ENCODE measurements around the gene AGO3.

AGO3 gene

DNA sequence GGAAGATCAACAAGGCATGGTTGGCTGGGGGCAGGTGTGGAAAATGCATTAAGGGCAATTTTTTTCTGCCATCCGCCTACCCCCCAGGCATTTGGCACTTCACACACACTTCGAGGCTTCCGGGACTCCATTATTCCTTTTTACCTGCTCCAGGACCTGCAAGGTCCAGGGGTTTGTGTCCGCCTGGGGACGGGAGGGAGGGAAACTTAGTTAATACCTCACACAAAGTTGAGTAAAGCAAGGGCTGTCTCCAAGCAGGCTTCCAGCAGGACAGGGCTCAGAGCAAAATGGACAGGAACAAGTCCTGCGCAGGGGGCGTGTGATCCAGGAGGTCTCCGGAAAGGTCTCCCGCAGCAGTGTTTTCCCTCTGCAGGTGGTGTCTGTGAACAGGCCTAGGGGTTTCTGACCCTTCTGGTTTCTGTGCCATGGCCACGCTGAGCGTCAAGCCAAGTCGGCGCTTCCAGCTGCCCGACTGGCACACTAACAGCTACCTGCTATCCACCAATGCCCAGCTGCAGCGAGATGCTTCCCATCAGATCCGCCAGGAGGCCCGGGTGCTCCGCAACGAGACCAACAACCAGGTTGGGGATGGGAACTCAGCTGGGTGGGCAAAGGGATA is 153.7 kb downstream of the AGO3 start:
- no peak for DNase-seq

- DNase-seq: no peak
Measured at GRCh38 chr1:36085126-36085525, 154.2 kb downstream of the AGO3 start.

DNA sequence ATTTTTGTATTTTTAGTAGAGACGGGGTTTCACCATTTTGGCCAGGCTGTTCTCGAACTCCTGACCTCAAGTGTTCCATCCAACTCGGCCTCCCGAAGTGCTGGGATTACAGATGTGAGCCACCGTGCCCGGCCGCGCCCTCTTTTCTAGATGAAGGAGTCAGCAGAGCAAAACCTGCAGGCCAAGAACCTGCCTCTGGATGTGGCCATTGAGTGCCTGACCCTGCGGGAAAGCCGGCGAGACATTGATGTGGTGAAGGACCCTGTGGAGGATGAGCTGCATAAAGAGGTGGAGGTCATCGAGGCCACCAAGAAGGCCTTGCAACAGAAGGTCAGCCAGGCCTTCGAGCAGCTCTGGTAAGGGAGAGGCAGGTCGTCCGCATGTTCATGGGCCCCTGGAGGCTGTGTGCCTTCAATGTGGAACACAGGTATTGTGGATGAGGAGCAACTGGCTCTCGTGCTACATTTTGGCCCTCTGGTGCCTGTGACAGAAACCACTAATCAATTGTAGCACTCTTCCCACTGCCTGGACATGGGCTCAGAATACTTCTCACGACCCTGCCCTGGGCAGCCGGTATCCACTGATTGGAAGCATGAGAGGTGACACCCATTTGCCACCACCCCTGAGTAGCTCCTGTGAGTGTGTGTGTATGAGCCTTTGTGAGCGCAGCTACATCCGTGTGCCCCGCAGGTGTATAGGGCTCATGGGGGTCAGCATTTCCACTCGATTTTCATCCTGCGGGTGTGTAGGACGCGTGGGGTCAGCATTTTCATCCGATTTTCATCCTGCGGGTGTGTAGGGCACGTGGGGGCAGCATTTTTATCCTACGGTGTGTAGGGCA is 155.0 kb downstream of the AGO3 start:
- no peak for DNase-seq

DNA sequence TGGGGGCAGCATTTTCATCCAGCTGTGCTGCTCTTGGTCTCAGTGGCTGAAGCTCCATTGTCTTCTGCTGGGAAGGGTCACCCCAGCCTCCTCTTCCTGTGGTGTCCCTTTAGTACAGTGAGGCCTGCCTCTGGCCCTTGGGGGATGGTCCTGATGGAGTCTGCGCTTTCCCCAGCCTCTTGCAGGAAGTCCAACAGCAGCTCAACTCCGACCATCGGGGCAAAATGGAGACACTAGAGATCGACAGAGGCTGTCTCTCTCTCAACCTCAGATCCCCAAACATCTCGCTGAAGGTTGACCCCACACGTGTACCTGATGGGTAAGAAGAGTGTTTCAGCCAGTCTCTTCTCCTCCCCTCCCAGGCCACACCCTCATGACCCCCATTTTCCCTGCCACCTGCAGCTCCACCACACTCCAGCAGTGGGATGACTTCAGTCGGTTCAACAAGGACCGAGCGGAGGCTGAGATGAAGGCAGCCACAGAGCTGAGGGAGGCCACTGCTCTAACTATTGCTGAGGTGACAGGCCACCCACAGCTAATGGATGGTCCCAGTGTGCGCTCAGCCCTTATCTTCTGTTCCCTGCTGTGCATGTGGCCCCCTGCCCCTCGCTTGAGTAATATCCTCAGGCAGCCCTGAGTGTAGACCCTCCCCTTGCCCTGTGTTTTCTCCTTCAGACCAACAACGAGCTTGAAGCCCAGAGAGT is 155.8 kb downstream of the AGO3 start:
- no peak for DNase-seq

- no peak for DNase-seq
Measured at GRCh38 chr1:36087233-36088123, 156.6 kb downstream of the AGO3 start.

DNA sequence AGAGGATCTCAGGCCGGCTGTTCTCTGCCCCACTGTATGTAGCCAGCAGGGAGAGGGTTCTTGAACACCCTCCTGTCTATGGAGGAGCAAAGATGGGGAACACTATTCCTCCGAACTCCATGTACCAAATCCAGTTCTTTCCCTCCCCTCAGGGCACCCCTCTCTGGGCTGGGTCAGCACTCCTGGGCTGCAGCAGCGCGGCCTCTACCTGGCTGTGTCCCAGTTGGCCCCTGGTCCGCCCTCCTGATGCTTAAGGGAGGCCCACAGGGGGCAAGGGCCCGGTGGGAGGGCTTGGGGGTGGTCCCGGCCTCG is 157.3 kb downstream of the AGO3 start:
- DNase-seq: no peak

DNA sequence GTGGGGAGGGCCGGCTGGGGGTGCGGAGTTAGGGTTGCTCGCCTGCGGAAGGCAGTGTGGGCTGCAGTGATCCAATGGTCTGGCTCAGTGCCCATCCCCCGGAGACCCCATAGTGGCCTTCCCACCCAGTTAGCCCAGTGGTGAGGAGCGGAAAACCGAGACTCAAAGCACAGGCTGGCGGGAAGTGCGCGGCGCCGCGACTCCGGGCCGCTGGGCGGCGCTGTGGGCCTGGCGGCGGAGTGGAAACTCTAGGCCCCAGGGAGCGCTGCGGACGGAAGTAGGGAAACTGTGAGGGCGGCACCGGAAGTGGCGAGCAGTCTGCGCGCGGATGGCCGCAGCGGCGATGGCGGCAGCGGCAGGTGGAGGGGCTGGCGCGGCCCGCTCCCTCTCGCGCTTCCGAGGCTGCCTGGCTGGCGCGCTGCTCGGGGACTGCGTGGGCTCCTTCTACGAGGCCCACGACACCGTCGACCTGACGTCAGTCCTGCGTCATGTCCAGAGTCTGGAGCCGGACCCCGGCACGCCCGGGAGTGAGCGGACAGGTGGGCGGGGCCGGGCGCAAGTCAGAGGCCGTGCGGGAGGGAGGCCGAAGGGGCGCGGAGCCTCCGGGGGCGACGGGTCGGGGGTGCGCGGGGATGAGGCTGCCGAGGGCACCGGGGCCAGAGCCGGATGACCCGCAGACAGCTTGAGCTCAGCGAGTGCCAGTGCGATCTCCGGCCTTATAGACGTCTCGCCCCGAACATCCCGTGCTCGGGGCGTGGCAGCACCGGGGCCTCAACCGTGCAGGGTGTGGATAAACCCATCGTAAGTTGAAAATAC is 157.9 kb downstream of the AGO3 start, which contains the start of gene ADPRS:
Gene ADPRS, plus strand, starts transcription at position 316 of the 816 bp plus-strand sequence. Its CDS starts 13 bp downstream, at position 329.
- peak; percentile 91 for DNase-seq

- DNase-seq: peak; percentile 23
Measured at GRCh38 chr1:36089393-36090121, 158.7 kb downstream of the AGO3 start.

- DNase-seq: no peak
Measured at GRCh38 chr1:36091141-36091540, 160.2 kb downstream of the AGO3 start.

GRCh38 chr1:36091698-36092097 is 160.8 kb downstream of the AGO3 start:
- no peak for DNase-seq

DNA sequence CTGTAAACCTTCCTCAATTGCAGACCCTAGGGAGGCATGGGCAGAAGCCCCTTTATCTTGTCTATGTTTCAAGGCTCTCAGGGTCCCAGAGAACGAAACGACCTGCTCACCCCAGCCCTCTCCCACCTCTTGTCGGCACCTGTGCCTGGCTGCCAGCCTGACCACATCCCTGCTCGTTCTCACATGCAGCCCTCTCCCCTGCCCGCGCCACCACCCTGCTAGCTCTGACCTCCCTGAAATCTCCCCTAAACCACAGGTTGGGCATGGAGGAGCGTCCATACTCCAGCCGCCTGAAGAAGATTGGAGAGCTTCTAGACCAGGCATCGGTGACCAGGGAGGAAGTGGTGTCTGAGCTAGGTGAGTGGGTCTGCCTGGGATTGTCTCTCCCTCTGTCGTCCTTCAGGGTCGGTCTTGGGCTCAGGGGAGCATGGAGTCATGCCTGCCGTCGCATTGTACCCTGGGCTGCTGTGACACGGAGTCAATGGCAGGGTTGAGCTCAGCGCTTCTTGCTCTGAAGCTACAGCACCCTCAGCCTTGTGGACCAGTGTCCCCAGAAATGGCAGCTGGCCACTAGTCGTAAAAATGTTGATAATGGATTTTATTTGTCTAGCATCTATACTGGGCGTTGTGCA is 161.4 kb downstream of the AGO3 start:
- no peak for DNase-seq

- no peak for DNase-seq
Measured at GRCh38 chr1:36092798-36093185, 161.9 kb downstream of the AGO3 start.

- no peak for DNase-seq
Measured at GRCh38 chr1:36093226-36093625, 162.3 kb downstream of the AGO3 start.

DNA sequence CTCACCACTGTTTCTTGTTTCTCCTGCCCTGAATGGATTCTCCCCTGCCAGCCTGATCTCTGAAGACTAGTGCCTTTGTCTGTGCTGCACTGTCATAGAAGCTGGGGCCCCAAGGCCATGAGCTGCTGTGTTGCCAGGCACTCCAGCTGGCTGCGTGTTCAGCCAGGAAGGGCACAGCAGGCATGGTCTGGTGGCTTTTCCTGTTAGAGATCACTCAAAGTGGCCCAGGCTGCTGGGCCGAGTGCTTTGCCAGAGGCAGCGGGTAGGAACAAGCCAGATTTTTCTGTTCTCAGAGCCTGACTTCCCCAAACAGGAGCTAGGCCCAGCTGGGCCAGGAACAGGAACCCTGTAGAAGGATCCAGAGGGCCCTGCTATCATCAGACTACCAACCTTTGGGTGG is 163.0 kb downstream of the AGO3 start:
- DNase-seq: no peak

GRCh38 chr1:36094621-36095061 is 163.7 kb downstream of the AGO3 start:
- no peak for DNase-seq

- no peak for DNase-seq
Measured at GRCh38 chr1:36095760-36096405, 165.0 kb downstream of the AGO3 start.

DNA sequence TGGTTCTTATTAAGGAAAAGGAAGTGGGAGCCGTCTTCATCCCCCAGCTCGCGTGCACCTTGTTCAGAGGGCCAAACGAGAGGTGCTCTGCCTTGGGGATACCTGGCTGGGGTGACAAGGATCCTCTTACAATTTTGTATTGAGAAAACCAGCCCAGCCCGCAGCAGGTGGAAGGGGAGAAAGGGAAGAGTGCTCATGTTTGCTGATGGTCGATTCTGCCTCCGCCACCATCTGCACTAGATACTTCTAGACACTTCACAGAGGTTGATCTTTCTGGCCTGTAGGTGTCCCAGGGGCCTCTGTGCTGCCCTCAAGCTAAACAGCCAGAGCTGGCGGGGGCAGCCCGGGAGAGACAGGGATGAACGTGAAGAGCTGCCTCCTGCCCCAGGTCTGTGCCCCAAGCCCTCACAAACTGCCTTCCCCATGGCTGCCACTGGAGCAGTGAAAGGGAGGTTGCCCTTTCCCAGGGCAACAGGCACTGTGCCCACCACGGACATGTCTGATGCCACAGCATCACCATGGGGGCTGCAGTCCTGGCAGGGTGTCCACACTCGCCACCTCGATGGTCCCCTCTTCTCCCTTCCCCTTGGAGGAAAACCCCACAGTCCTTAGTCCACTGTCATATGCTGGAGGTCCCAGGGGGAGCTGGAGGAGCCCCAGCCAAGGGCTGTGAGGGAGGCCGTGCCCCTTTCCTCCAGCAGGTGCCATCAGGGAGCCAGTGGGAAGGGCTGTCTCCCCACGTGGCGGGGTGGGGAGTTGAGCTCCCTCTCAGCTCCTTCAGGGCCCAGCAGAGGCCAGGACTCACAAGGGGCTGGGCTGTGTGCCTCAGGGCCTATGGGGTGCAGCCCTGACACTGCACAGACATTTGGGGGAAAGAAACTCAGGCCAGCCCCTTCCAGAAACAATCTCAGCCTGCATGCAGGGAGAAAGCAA is 165.9 kb downstream of the AGO3 start:
- DNase-seq: no peak

DNA sequence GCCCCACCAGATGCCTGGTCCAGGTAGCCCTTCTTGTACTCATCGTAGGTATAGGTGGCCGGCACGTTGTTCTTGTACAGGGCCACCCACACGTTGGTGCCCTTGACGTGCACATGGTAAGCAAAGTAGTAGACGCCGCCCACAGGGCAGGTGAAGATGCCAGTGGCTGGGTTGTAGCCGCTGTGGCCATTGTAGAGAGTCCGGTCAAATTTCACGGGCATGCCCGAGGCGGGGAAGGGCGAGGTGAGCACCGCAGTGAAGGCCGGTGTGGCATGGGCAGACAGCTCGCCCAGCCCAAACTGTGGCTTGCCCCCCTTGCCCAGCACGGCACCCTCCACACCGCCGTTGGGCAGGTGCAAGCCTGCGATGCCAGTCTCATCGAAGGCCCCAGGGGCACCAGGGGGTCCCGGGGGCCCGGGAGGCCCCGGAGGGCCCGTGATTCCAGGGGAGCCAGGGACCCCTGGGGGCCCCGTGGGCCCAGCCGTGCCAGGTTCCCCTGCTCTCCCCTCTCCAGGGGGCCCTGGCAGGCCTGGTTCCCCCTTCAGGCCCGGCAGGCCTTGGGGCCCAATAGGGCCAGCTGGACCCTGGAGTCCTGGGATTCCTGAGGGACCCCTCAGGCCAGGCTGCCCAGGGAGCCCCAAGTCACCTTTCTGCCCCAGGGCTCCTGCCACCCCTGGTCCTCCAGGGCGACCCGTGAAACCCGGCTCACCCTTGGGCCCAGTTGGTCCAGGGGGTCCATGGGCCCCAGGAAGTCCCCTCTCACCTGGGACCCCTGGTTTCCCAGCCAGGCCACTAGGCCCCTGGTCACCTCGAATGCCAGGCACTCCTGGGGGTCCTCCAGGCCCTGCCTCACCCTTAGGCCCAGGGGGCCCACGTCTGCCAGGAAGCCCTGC is 167.0 kb downstream of the AGO3 start:
- DNase-seq: no peak

All from activated CD4-positive, alpha-beta T cell treated with anti-CD3 and anti-CD28 coated beads, Interleukin-2, amount 50 U/mL, for 16 hours (primary cell).